ENCODE data around the gene TBC1D32. TPM values are rescaled to one million over a fixed set of nuclear protein-coding genes. Genes with fewer than 3 reads are reported as not detected.

TBC1D32 gene
- total and polyA plus RNA-seq, 4 donors: 0.51 to 2.8 (median 1.7) TPM

- WGBS: 90% methylated on average over 4 of the region's 4 CpGs
- Histone ChIP-seq H3K9ac (ENCODE audit: low read depth in 1 of 2, low read length in 2 of 2) (no peak overlapping the region), H3K27me3 (ENCODE audit: control insufficient read depth in 4 of 4, insufficient read depth in 4 of 4, low read length in 3 of 4) (no peaks in the 10 kb centered on the region), H3K4me1 (ENCODE audit: control insufficient read depth in 4 of 4, insufficient read depth in 4 of 4, low read length in 3 of 4) (no peaks in the 10 kb centered on the region), H3K36me3 (ENCODE audit: control insufficient read depth in 4 of 4, insufficient read depth in 3 of 4, low read depth in 1 of 4, low read length in 3 of 4) (no peaks in the 10 kb centered on the region), H3K9me3 (ENCODE audit: control insufficient read depth in 4 of 4, low read length in 3 of 4) (no peaks in the 10 kb centered on the region), H3K4me3 (ENCODE audit: low read depth in 1 of 3, low read length in 3 of 3) (no peak overlapping the region), H3K27ac (ENCODE audit: low read depth in 1 of 2, low read length in 2 of 2) (no peak overlapping the region)
- no peak for TF ChIP-seq FOXA2 (IDR thresholded peaks at IDR 0.05)
- no peak for TF ChIP-seq RAD21 (IDR thresholded peaks at IDR 0.05)
- TF ChIP-seq GABPA (IDR thresholded peaks at IDR 0.05 in 1 of 2, conservative IDR thresholded peaks at IDR 0.05 in 1 of 2): no peak
- no peak for TF ChIP-seq REST (IDR thresholded peaks at IDR 0.05)
- TF ChIP-seq, protein P1, sequence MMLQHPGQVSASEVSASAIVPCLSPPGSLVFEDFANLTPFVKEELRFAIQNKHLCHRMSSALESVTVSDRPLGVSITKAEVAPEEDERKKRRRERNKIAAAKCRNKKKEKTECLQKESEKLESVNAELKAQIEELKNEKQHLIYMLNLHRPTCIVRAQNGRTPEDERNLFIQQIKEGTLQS (IDR thresholded peaks at IDR 0.05): no peak
- TF ChIP-seq HNF4A (conservative IDR thresholded peaks at IDR 0.05): no peak
- TF ChIP-seq NR2F2 (IDR thresholded peaks at IDR 0.05): no peak
- no peak for TF ChIP-seq HNF4G (IDR thresholded peaks at IDR 0.05)
- TF ChIP-seq SP1 (IDR thresholded peaks at IDR 0.05): no peak
- DNase-seq (ENCODE audit: low spot score): no peak
Observed at GRCh38 chr6:121321282-121321681, 13.0 kb downstream of the TBC1D32 start.

- Histone ChIP-seq H3K9ac (ENCODE audit: low read depth in 1 of 2, low read length in 2 of 2) (no peak overlapping the region), H3K27me3 (ENCODE audit: control insufficient read depth in 4 of 4, insufficient read depth in 4 of 4, low read length in 3 of 4) (no peaks in the 10 kb centered on the region), H3K4me3 (ENCODE audit: low read depth in 1 of 3, low read length in 3 of 3) (no peak overlapping the region), H3K27ac (ENCODE audit: low read depth in 1 of 2, low read length in 2 of 2) (no peak overlapping the region), H3K4me1 (ENCODE audit: control insufficient read depth in 4 of 4, insufficient read depth in 4 of 4, low read length in 3 of 4) (no peaks in the 10 kb centered on the region), H3K9me3 (ENCODE audit: control insufficient read depth in 4 of 4, low read length in 3 of 4) (no peaks in the 10 kb centered on the region), H3K36me3 (ENCODE audit: control insufficient read depth in 4 of 4, insufficient read depth in 3 of 4, low read depth in 1 of 4, low read length in 3 of 4) (no peaks in the 10 kb centered on the region)
- no peak for DNase-seq (ENCODE audit: low spot score)
- WGBS: 92% methylated on average over 2 of the region's 2 CpGs
- TF ChIP-seq YY1 (IDR thresholded peaks at IDR 0.05) (no peak), REST (IDR thresholded peaks at IDR 0.05) (no peak), HNF4A (conservative IDR thresholded peaks at IDR 0.05) (no peak), RXRA (IDR thresholded peaks at IDR 0.05) (no peak), GABPA (IDR thresholded peaks at IDR 0.05 in 1 of 2, conservative IDR thresholded peaks at IDR 0.05 in 1 of 2) (no peak), CTCF (IDR thresholded peaks at IDR 0.05; ENCODE audit: low read depth, low read length, missing input control) (no peak), NR2F2 (IDR thresholded peaks at IDR 0.05) (no peak), RAD21 (IDR thresholded peaks at IDR 0.05) (no peak), FOXA1 (IDR thresholded peaks at IDR 0.05) (no peak), FOXA2 (IDR thresholded peaks at IDR 0.05) (no peak)
- TF ChIP-seq, protein P2, sequence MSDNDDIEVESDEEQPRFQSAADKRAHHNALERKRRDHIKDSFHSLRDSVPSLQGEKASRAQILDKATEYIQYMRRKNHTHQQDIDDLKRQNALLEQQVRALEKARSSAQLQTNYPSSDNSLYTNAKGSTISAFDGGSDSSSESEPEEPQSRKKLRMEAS (IDR thresholded peaks at IDR 0.05): no peak
- TF ChIP-seq, protein P1 (IDR thresholded peaks at IDR 0.05): no peak
Observed at GRCh38 chr6:121319603-121320002, 14.7 kb downstream of the TBC1D32 start.
